T-helper 1 cell treated with Interleukin-12 subunit alpha and Interleukin-12 subunit beta and Interleukin-4 antibody, amounts not matched to agents 30 ng/mL and 1 ng/mL, for 36 hours (primary cell): Measurements from ENCODE around the gene WFDC9. TPM values are rescaled to one million over a fixed set of nuclear protein-coding genes. Genes with fewer than 3 reads are reported as not detected.
"Not testable (repeated sequence)": the region's sequence is repeated elsewhere in the genome, so short reads cannot be mapped to it uniquely, and the experiment has no call there.

Experiments
- intact Hi-C: fragments of 100-400 bp; cut with micrococcal nuclease; formaldehyde crosslinking; loops from one replicate; pipeline ENCODE4 v1.15.1; 2024
- total RNA-seq: library from RNA; stranded (reverse); gene quantifications from 2 replicates; pipeline ENCODE4 v1.2.3, GENCODE V29; 2022

Gene WFDC9
- total RNA-seq, 1 donor from 2014 or later, result not detected

- intact Hi-C loops, result loop anchor here (1.0 kb wide), 1 partner anchor 179 kb away; no protein-coding TSS in a partner anchor
These were observed 38.4 kb downstream of the WFDC9 start for GRCh38 chr20:45592574-45593189.

GRCh38 chr20:45589725-45590124 is 41.4 kb downstream of the WFDC9 start:
- intact Hi-C loops, result no loop called here

- intact Hi-C loops, result no loop called here
These were observed 42.3 kb downstream of the WFDC9 start for GRCh38 chr20:45588800-45589199.

GRCh38 chr20:45585986-45586385 is 45.1 kb downstream of the WFDC9 start:
- intact Hi-C loops, result not testable (repeated sequence)

GRCh38 chr20:45584294-45584693 is 46.8 kb downstream of the WFDC9 start:
- intact Hi-C loops, result not testable (repeated sequence)

- intact Hi-C loops, result no loop called here
These were observed 47.6 kb downstream of the WFDC9 start for GRCh38 chr20:45583502-45583901.

GRCh38 chr20:45581702-45582101 is 49.4 kb downstream of the WFDC9 start:
- intact Hi-C loops, result no loop called here

GRCh38 chr20:45579184-45579583 is 51.9 kb downstream of the WFDC9 start, which contains the start of gene WFDC8:
Gene WFDC8 (minus strand): TSS chr20:45579284. CDS start chr20:45579247, 37 bp downstream.
- intact Hi-C loops, result no loop called here

- intact Hi-C loops, result no loop called here
These were observed 52.9 kb downstream of the WFDC9 start for GRCh38 chr20:45578231-45578630.

GRCh38 chr20:45576995-45577394 is 54.1 kb downstream of the WFDC9 start:
- intact Hi-C loops, result no loop called here

GRCh38 chr20:45575931-45576330 is 55.2 kb downstream of the WFDC9 start:
- intact Hi-C loops, result no loop called here

GRCh38 chr20:45569650-45570049 is 61.4 kb downstream of the WFDC9 start:
- intact Hi-C loops, result not testable (repeated sequence)

- intact Hi-C loops, result no loop called here
These were observed 66.3 kb downstream of the WFDC9 start for GRCh38 chr20:45564760-45565276.

Other genes with a start within 250 kb of the WFDC9 start
- gene DBNDD2, start 223.0 kb downstream of the WFDC9 start, total RNA-seq, result 19.6 and 22.5 TPM in 2 replicates
- gene PIGT, start 215.1 kb downstream of the WFDC9 start, total RNA-seq, result 85.2 and 87.5 TPM in 2 replicates
- gene WFDC2, start 161.5 kb downstream of the WFDC9 start, total RNA-seq, result 0.34 TPM in 1 of 2 replicates, not detected in the other
- gene SPINT3, start 115.7 kb downstream of the WFDC9 start, total RNA-seq, result not detected in 2 replicates
- not detected in 2 replicates for gene WFDC6, start 91.8 kb downstream of the WFDC9 start, total RNA-seq
- not detected in 2 replicates for gene EPPIN, start 83.9 kb downstream of the WFDC9 start, total RNA-seq
- gene WFDC8, start 52.0 kb downstream of the WFDC9 start, total RNA-seq, result not detected in 2 replicates
- gene WFDC10A, start 1.5 kb downstream of the WFDC9 start, total RNA-seq, result not detected in 2 replicates
- not detected in 2 replicates for gene WFDC11, start 39.0 kb upstream of the WFDC9 start, total RNA-seq
- not detected in 2 replicates for gene WFDC13, start 70.8 kb upstream of the WFDC9 start, total RNA-seq
- gene WFDC10B, start 73.7 kb upstream of the WFDC9 start, total RNA-seq, result not detected in 2 replicates
- not detected in 2 replicates for gene SPINT4, start 91.1 kb upstream of the WFDC9 start, total RNA-seq
- gene WFDC3, start 160.6 kb upstream of the WFDC9 start, total RNA-seq, result not detected in 2 replicates
- 32.2 and 33.6 TPM in 2 replicates for gene DNTTIP1, start 160.7 kb upstream of the WFDC9 start, total RNA-seq
- gene UBE2C, start 181.4 kb upstream of the WFDC9 start, total RNA-seq, result 132 and 140 TPM in 2 replicates
- not detected in 2 replicates for gene TNNC2, start 196.0 kb upstream of the WFDC9 start, total RNA-seq
- gene SNX21, start 202.5 kb upstream of the WFDC9 start, total RNA-seq, result 0.24 and 0.59 TPM in 2 replicates
- gene ACOT8, start 226.1 kb upstream of the WFDC9 start, total RNA-seq, result 33.9 TPM in 2 replicates
- 6.4 and 7.4 TPM in 2 replicates for gene ZSWIM3, start 226.3 kb upstream of the WFDC9 start, total RNA-seq
- gene ZSWIM1, start 249.9 kb upstream of the WFDC9 start, total RNA-seq, result 6.1 and 6.6 TPM in 2 replicates